ENCODE measurements around the gene AHRR.
A peak's percentile ranks its signal among the peaks of the same experiment; 100 is the strongest.
"Not testable (repeated sequence)": the region's sequence is repeated elsewhere in the genome, so short reads cannot be mapped to it uniquely, and the experiment has no call there.

The AHRR gene

DNA sequence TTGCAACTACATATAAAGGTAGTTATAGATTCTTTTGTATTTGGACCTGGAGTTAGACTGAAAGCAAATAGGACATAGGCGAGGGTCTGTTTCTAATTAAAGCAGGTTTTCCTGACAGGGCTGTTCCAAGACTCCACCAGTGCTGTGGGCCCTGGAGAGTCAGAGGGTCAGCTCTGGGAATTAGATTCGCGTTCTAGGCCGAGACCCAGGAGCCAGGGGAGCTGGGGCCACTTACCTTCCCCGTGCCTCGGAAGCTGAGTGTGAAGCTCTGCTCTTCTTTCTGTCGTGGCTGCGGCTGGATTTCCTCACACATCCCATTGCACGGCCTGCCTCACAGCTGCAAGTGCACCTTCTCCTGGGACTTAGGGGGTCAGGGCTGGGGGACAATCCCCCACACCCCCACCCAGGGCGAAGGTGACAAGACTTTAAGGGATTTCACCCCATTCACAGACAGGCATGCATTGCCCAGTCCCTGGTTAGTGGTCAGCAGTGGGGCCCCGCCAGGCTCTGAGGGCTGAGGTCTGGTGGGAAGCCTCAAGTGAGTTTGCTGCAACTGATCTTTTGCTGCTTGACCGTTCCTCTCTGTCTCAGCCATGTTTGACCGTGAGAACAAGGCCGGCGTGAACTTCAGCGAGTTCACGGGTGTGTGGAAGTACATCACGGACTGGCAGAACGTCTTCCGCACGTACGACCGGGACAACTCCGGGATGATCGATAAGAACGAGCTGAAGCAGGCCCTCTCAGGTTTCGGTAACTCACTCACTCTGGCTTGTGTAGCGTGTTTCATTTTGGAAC is 15.3 kb upstream of the AHRR start:
- no peak for DNase-seq

DNA sequence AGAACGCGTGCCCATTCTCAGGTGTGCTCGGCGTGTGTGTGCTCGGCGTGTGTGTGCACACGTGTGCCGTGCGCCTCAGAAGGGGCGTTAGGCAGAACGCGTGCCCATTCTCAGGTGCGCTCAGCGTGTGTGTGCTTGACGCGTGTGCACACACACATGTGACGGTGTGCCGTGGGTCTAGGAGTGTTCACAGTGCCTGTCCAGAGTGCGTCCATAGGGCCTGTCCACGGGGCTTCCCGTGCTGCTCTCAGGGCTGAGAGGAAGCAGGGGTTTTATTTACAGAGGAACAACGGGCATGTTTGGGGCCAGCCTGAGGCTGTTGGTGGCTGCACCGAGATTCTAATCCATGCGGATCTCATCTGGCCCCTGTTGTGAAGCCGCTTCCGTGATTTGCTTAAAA is 14.2 kb upstream of the AHRR start:
- DNase-seq, result no peak

DNA sequence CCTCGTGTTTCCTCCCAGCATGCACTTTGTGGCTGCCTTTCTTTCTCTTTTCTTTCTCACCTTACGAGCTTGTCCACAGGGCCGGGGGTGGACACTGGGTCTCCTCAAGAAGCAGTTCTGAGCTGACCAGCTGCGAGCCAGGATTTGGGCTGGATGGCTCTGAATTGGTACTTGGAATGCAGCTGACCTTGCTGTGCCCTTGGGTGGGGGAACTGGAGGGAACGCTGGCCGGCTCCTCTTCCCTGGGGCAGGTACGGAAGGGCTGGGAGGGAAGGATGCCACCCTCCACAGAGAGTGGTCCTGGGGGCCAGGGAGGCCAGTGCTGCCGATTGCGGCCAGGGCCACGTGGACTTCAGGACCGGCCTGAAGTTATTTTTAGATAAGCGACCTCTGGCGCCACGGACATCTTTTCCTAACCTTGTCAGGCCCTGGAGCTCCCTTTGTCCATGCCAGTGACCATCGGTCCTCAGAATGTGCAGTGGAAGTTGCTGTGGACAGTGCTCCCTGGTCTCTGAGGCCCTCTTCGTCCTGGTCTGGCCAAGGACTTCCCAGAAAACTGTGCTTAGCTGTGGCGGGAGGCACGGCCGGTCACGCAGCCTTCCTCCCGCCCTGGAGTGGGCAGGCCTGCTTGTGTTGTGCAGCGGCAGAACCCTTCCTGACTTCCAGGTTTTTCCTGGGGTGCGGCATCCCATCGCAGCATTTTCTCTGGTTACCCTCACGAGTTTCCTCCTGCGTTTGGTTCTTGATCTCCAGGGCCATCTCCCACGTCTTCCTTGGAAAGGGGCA is 13.5 kb upstream of the AHRR start:
- no peak for DNase-seq

DNA sequence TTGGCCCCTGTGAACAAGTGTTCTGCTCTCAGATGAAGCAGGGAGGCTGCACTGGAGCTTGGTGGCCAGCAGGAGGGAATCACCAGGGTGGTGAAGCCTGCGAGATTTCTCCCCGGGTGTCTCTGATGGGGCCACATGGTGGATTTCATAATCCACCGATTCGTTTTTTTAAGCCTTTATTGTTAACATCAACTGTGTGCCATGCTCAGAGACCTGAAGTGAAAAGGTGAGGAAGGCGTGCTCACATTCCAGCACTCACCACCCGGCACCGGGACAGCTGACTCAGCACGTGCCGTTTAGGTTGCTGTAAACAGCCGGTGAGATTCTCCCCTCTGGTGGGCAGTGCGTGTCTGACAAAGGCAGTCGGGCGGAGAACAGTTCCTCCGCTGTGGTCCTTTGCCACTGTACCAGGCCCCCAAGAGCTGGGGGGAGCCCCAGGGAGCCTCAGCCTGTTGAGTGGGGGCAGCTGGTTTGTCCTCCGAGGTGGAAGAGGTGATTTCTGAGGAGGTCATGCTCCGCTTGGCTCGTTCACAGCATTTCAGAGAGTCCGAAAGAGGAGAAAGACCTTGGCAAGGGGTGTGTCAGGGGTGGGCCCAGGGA is 12.7 kb upstream of the AHRR start:
- DNase-seq, result no peak

DNA sequence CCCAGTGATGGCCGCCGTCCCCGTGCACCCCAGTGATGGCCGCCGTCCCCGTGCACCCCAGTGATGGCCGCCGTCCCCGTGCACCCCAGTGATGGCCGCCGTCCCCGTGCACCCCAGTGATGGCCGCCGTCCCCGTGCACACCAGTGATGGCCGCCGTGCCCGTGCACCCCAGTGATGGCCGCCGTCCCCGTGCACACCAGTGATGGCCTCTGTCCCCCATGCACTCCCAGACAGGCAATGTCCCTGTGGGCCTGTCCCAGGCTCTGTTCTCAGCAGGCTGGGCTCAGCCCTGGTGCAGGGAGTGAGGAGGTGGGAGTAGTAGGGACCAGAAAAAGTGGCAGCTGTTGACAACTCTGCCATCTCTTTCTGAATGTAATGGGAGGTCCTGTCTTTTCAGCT is 11.7 kb upstream of the AHRR start:
- DNase-seq, result not testable (repeated sequence)

DNA sequence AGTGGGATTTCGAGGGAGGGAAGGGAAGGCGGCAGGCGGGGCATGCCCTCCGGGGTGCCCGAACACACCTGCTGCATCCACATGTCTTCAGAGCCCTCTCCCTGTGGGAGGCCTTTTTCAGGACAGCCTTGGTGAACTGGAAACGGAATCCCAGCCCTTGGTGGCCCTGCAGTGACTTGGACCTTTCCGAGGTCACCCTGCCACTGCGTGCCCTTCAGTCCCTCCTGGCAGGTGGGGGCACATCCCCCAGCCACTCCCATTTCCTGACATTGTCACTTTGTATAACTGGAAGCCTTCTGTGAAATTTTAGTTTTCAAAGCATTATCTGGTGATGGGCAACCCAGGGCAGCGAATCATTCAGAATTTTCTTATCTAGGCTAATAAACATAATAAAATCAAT is 11.0 kb upstream of the AHRR start:
- DNase-seq, result no peak

DNA sequence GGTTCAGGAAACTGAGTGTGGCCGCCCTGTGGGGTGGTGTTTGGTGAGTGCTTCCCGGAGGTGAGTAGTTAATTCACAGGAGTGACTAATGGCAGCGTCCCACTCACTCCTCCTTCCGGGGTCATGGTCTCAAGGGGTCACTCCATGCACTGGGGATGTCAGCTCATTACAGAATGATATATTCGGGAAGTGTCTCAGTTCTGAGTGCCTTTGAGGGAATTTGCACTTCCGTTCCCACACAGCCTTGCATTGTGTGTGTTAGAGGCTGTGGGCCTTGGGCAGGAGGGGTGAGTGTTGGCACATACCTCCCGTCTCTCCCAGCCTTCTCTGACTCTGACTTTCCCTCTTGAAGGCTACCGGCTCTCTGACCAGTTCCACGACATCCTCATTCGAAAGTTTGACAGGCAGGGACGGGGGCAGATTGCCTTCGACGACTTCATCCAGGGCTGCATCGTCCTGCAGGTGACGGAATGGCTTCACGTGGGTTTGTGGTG is 10.5 kb upstream of the AHRR start:
- no peak for DNase-seq

DNA sequence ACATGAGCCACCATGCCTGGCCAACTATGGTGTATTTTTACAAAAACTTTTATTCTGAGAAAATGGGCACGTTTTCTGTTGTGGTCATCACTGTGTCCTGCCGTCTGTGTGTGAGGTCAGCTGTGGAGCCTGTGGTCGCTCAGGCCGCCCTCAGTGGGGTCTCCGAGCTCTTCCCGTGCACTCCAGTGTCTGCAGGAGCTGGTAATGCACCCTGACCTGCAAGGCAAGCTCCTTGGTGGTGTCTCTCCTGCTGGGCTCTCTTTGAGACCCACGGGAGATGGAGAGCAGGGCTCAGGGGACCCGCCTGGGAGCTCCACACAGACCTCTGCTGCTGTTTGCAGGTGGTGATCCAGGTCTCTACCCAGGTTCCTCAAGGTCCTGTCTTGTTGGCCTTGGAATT is 9.6 kb upstream of the AHRR start:
- no peak for DNase-seq

DNA sequence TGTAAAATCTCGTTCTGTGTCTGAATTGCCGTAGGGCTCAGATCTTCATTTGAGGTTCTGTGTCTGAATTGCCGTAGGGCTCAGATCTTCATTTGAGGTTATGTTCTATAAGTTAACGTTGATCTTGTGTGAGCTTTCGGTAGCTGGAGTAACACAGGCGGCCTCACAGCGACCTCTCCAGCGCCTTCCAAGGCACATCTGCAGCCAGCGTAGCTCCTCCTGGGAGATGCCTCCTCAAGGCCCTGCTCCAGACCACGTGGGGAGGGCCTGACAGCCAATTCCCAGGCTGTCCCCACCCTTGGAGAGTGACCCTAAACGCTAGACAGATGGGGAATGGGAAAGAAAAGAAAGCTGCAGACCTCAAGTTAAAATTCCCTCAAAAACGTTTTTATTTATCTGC is 8.7 kb upstream of the AHRR start:
- no peak for DNase-seq

DNA sequence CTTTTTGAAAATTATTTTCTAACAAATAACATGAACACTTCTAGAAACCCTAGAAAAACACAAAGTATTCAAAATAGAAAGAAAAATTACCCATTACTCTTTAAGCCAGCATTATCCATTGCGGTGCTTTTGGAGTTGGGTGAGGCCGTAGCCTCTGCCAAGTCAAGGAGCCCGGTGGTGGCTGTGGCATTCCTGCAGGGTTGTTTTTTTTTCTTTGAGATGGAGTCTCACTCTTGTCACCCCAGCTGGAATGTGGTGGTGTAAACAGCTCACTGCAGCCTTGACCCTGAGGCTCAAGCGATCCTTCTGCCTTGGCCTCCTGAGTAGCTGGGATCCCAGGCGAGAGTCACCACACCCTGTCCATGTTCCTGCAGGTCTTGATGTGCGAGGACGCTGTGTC is 8.2 kb upstream of the AHRR start:
- DNase-seq, result no peak

DNA sequence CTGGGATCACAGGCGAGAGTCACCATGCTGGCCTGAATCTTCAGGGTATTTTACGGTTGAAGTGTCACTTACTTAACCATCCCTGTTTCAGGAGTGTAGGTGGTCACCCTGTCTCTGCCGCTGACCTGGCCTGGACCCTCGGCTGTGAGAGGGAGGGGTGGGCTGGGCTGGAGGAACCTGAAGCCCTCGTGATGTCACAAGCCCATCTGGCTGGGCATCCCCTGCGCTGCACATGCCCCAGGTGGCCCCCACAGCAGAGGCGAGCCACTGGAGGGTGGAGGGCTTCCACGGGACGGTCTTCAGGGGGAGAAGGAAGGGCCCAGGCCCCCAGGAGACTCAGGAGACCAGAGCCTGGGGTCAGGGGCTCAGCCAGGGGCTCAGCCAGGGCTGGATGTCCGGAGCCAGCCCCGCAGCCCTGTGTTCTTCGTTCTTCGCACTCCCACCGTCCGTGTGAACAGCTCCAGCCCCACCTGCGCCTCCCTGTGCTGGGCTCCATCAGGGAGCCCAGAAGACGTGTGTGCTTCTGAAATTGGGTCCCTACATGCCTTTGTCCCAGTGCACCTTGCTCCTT is 7.6 kb upstream of the AHRR start:
- no peak for DNase-seq

DNA sequence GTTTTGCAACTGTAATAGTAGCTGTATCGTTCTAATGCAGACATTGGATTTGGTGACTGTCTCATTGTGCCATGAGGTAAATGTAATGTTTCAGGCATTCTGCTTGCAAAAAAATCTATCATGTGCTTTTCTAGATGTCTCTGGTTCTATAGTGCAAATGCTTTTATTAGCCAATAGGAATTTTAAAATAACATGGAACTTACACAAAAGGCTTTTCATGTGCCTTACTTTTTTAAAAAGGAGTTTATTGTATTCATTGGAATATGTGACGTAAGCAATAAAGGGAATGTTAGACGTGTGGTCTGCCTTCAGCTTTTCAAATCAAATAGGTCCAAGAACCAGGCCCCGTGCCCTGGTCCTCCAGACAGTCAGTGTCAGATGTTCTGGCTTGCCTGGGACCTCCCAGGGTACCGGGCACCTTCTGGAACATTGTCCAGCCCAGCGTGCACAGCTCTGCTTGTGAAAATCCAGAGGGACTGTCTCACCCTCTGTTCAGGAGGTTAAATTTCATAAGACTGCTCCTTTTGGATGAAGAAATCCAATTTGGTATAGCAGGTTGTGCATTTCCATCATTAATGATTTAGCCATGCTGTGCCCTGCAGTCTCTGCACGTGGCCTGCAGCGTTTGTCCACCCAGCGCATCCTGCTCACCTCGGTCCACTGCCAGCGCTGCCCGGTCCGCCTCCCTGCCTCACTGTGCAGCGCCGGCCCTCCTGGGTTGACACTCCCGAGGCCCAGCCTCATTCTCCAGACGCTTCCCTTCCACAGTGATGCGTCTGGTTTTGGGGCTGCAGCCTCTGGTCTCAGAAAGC is 6.6 kb upstream of the AHRR start:
- DNase-seq, result no peak

DNA sequence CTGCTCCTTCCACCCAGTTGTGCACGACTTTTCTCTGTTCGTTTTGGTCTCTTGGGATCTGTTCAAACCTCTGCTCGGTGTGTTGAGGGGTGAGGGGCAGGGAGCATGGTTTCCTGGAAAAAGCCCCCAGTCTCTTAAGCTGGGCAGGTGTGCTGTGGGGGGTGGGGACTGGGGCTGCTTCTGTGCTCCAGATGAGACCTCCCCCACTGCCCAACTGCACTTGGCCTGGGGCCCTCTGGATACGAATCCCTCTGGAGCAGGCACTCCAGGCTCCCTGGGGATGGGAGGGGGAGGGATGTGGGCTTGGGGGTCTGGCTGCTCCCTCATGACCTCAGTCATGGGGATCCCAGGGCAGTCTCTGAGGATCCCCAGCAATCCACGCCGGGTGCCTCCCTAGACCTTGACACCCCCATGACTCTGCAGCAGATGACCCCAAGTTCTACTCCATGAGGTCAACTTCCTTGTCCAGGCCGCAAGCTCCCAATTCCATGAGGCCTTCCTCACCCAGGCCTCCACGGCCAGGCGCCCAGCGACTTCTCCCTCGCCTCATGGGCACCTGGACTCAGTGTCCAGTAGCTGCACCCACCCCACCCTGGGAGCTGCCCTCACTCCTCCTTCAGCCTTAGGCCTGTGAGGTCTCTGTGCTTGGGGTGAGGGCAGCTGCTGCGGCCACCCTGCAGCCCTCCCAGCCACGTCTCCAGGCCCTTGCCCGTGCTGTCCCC is 5.9 kb upstream of the AHRR start:
- no peak for DNase-seq

DNA sequence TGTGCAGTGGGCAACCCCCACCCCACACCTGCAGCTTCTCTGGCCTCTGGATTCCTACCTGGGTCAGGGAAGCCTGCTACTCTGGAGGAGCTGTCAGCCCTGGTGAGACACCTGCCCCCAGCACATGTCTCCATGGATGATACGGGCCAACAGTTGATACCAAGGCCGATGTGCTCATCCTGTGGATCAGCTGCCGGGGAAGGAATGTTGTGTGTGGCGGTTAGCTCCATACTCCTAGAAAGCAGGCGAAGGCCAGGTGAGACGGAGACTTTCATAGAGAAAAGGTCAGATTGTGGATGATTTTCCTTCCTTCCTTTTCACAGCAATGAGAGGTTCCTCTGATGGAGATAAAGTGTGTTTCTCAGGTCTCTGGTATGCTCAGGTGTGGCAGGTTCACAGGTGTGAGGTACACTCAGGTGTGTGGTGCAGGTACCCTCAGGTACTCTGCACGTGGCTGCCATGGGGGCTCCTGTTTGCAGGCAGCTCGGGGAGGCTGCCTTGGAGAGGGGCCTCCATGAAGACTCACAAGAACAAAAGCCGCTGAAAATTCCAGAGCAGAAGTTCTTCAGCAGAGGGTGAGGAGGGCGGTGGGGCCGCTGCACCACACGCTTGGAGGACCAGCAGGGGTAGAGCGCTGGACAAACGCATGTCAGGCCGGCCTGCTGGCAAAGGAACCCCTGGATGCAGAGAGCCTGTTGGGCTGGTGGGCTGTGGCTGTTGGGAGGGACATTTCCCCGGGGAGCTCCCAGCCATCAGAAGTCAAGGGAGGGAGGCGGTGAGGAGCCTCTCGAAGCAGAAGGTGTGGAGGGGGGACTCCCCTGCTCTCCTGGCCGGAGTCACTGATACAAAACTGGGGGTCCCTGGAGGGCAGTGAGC is 5.1 kb upstream of the AHRR start:
- no peak for DNase-seq

DNA sequence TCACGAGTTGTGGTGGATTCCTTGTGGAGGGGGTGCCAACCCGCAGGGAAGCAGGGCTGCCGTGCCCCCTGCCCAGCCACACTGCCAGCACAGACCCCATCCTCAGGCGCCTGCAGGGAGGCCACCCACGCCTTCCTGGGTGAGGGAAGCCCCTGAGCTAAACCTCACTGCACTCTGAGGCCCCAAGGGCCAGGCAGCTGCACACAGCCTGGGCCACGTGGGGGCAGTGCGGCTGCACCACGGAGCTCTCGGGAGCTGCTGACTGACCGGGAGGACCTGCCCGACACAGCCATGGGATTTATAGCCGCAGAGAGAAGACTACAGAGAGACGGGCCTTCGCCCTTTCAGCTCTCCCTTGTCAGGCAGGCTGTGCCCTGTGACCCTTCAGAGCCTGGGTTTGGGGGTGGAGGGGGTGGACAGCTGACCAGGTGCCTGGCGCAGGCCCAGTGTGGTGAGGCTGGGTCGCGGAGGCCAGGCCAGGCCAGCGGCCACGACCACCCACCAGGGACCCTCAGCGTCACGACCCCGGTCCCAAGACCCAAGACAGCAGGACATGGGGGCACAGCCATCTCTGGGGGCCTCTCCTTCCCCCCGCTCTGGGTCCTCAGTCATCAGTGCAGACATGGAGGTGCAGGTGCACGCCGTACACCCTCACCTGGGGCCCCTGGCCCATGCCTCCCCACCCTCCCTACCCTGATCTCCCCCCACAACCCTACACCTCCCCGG is 4.3 kb upstream of the AHRR start:
- DNase-seq, result peak in 1 of 2 experiments; percentile 54

DNA sequence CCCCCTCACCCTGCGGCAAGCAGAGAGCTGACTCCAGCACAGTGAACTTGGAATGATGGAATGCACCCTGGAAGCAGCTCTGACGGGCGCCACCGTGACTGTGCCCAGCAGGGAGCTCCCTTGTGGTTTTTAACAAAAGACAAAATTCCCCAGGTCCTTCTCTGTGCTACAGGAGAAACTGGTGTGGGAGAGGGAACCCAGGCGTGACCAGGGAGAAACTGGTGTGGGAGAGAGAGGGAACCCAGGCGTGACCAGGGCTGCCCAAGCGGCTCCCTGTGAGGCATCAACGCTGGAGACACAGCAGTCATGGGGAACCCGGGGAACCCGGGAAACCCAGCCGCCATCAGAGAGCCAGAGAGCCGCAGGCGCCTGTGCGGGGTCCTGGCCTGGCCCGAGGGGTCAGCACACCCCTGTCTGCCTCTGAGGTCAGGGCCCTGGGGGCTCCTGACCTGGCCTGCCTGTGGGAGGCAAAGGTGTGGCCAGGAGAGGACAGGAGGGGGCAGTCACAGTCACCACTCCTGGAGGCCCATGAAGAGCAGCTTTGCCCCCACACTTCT is 3.1 kb upstream of the AHRR start:
- peak in 1 of 2 experiments; percentile 43 for DNase-seq

DNA sequence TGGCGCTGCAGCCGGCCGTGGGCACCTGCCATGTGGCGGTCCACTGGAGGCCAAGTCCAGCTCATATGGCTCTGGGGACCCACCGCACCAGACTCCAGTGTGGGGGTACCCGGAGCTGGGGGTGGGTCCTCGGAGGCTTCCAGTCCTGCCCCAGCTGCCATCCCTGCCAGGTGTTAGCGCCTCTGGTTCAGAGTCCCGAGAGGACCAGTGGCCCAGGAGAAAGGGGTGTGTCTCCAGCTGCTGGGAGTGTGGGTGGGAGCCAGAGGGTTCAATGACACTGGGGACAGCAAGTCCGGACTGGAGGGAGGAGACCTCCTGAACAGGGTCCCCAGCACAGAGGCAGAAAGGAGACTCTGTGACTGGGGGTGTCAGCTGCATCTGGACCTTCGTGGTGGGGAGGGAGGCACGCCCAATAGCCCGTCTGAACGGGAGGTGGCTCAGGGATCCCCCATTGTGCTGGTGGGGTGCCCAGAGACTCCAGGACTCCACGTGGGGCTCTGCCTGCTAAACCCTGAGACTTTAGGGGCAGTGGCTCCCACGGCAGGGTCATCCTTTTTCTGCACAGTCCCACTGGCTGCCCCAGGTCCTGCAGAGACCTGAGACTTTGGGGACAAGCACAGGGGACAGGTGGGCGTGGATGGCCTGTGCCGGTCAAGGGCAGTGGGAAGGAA is 2.4 kb upstream of the AHRR start:
- DNase-seq, result no peak

DNA sequence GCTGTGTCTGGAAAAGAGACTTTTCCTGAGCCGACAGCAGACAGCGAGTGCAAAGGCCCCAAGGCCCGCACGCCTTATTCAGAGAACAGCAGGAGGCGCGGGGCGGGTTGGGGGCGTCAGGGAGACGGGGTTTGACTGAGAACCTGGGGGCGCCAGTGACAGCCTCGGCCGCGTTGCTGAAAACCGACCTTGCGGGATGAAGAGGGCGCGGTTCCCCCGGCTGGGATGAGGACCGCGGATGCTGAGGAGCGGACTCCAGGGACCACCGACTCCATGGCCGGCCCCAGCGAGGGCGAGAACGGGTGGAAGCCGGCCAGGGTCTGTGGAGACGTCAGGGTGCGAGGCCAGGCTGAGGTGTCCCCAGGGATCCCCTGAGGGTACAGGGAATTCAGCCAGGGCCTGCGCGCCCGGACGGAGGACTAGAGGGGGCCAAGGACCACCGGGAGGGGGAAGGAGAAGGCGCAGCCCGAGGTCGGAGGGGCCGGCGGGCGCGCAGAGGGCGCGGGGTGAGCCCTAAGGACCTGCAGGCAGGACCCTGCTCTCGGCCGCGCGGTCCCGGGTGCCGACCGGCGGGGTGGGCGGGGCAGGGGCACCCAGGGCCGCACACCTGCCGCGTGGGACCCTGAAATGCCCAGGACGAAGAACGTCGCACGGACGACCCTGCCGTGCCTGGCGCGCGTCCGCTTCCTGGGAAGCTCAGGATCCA is 837 bp upstream of the AHRR start:
- DNase-seq, result no peak

Measured in NCI-H187 (cell line).